Kidney tubule cell (primary cell): ENCODE data around the gene OR11G2.
"Not testable (repeated sequence)": the region's sequence is repeated elsewhere in the genome, so short reads cannot be mapped to it uniquely, and the experiment has no call there.

Source experiments
- DNase-seq: peaks from one replicate; pipeline ENCODE4 v3.0.0-alpha.2; 2018; ENCODE audit warnings: low spot score

OR11G2 gene

GRCh38 chr14:20190596-20190995 is at the start of gene OR11G2:
TSS of gene OR11G2 (plus strand) at chr14:20190896. CDS start at chr14:20197438, 6,542 bp downstream.
- no peak for DNase-seq

- no peak for DNase-seq
Observed at GRCh38 chr14:20143911-20144310, 46.8 kb upstream of the OR11G2 start.

- no peak for DNase-seq
Observed at GRCh38 chr14:20144820-20145219, 45.9 kb upstream of the OR11G2 start.

- no peak for DNase-seq
Observed at GRCh38 chr14:20164462-20164861, 26.2 kb upstream of the OR11G2 start.

GRCh38 chr14:20167091-20167490 is 23.6 kb upstream of the OR11G2 start:
- DNase-seq: no peak

GRCh38 chr14:20169852-20170251 is 20.8 kb upstream of the OR11G2 start:
- DNase-seq: peak; percentile 62

GRCh38 chr14:20174205-20174604 is 16.5 kb upstream of the OR11G2 start:
- not testable (repeated sequence) for DNase-seq

- DNase-seq: no peak
Observed at GRCh38 chr14:20176330-20176729, 14.4 kb upstream of the OR11G2 start.

- no peak for DNase-seq
Observed at GRCh38 chr14:20177433-20177974, 13.2 kb upstream of the OR11G2 start.

GRCh38 chr14:20179218-20179617 is 11.5 kb upstream of the OR11G2 start:
- DNase-seq: no peak

GRCh38 chr14:20179880-20180279 is 10.8 kb upstream of the OR11G2 start:
- DNase-seq: no peak

GRCh38 chr14:20180486-20180885 is 10.2 kb upstream of the OR11G2 start:
- DNase-seq: no peak

GRCh38 chr14:20184181-20184580 is 6.5 kb upstream of the OR11G2 start:
- no peak for DNase-seq

GRCh38 chr14:20191396-20191795 is 700 bp downstream of the OR11G2 start:
- DNase-seq: no peak

- no peak for DNase-seq
Observed at GRCh38 chr14:20194101-20194500, 3.4 kb downstream of the OR11G2 start.

- DNase-seq: not testable (repeated sequence)
Observed at GRCh38 chr14:20195170-20195569, 4.5 kb downstream of the OR11G2 start.

GRCh38 chr14:20195911-20196310 is 5.2 kb downstream of the OR11G2 start:
- DNase-seq: no peak

- DNase-seq: no peak
Observed at GRCh38 chr14:20197459-20197858, 6.8 kb downstream of the OR11G2 start.

GRCh38 chr14:20198991-20199390 is 8.3 kb downstream of the OR11G2 start:
- DNase-seq: no peak

GRCh38 chr14:20204721-20205120 is 14.0 kb downstream of the OR11G2 start:
- DNase-seq: no peak

- no peak for DNase-seq
Observed at GRCh38 chr14:20209595-20209994, 18.9 kb downstream of the OR11G2 start.

- not testable (repeated sequence) for DNase-seq
Observed at GRCh38 chr14:20212406-20212805, 21.7 kb downstream of the OR11G2 start.

- DNase-seq: no peak
Observed at GRCh38 chr14:20215196-20215595, 24.5 kb downstream of the OR11G2 start.

GRCh38 chr14:20219033-20219432 is 28.3 kb downstream of the OR11G2 start:
- no peak for DNase-seq

- DNase-seq: no peak
Observed at GRCh38 chr14:20223410-20223809, 32.7 kb downstream of the OR11G2 start, which contains the start of gene OR11H6. TSS of gene OR11H6 (plus strand) at chr14:20223710. CDS start at chr14:20223710, 0 bp downstream.
